ENCODE results near the gene FAM43B.

DNA sequence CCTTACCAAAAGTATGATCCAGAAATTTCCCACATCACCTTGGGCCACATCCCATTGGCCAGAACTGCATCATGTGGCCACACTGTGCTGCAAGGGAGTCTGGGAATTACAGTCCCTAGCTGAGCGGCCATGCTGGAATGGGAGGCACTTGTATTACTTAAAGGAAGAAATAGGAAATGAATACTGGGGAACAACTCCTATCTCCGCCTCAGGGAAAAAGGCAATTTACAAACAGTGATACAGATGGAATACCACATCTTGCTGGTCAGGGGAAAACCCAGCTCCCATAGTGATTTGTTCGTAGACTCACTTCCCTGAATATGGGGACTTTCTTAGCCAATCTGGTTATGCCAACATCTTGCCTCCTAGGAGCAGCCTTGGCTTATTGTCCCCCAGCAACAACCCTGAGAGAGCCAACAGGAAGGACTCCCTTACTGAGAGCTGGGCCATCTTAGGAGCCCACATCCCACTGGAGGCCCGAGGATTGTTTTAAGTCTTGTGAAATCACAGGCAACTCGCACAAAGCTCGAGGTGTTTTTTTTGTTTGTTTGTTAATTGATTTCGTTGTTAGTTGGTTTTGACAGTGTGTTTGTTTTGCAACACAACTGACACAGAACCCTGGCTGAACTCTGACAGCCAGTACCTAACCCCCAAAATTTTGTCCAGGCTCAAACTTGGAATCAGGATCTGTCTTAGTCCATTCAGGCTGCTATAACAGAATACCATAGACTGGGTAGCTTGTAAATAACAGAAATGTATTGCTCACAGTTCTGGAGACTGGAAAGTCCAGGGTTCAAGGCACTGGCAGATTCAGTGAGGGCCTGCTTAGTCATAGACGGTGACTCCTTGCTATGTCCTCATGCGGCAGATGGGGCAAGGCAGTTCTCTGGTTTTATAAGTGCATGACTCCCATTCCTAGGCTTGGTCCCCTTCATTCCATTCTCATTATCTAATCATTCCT, 51.4 kb downstream of the FAM43B start:
- TF ChIP-seq EZH2 (IDR thresholded peaks at IDR 0.05; ENCODE audit: insufficient read depth, poor library complexity, severe bottlenecking): no peak
- no peak for TF ChIP-seq EZH2phosphoT487 (IDR thresholded peaks at IDR 0.05; ENCODE audit: insufficient read depth, low read depth)
